Upper lobe of right lung (tissue), 1 donor: ENCODE measurements around the gene CSNK1G2. TPM values are rescaled to one million over a fixed set of nuclear protein-coding genes. Genes with fewer than 3 reads are reported as not detected.

Experiments
- ATAC-seq: fragments of 200-7000 bp; cut with Tn5 transposase; one replicate; pipeline ENCODE4 v1.9.1; 2020; ENCODE audit warnings: mild to moderate bottlenecking, moderate library complexity
- DNase-seq: peaks from one replicate; pipeline ENCODE4 v3.0.0-alpha.2; 2020
- H3K27ac ChIP-seq: fragments of 200-600 bp; one replicate; pipeline ENCODE4 v1.8.0; 2022
- H3K27me3 ChIP-seq: fragments of 200-600 bp; one replicate; pipeline ENCODE4 v1.8.0; 2022; ENCODE audit warnings: mild to moderate bottlenecking
- H3K36me3 ChIP-seq: fragments of 200-600 bp; one replicate; pipeline ENCODE4 v1.8.0; 2022
- H3K4me1 ChIP-seq: fragments of 200-600 bp; one replicate; pipeline ENCODE4 v1.8.0; 2022
- H3K4me3 ChIP-seq: fragments of 200-600 bp; one replicate; pipeline ENCODE4 v1.8.0; 2022; ENCODE audit warnings: mild to moderate bottlenecking
- H3K9me3 ChIP-seq: fragments of 200-600 bp; one replicate; pipeline ENCODE4 v1.8.0; 2022
- CTCF ChIP-seq: fragments of 200-600 bp; IDR thresholded peaks from one replicate; pipeline ENCODE4 v1.8.0; 2022; ENCODE audit warnings: antibody characterized with exemption
- intact Hi-C: fragments of 100-400 bp; cut with DNase I; formaldehyde crosslinking; loops from one replicate; pipeline ENCODE4 v1.11.0; 2022
- total RNA-seq: library from RNA; stranded (reverse); fragmentation: NEBNext Ultra II Directional; extraction: Animal tissue kit (Norgen Biotek cat#: 25700); gene quantifications from one replicate; pipeline ENCODE4 v1.2.1, GENCODE V29; 2021
- donor health status: DM: no; HTN: yes; CAD: no; lungs with severe emphysema.

Gene CSNK1G2
- total RNA-seq, 1 donor from 2014 or later: 60.6 TPM

GRCh38 chr19:1938071-1938470, 2.9 kb upstream of the CSNK1G2 start:
- no peak overlapping the region for H3K4me3 ChIP-seq
- H3K27ac ChIP-seq: no peak overlapping the region
- ATAC-seq (no peak), DNase-seq (no peak)
- intact Hi-C loops: no loop called here
- TF ChIP-seq CTCF: no peak
- H3K4me1 ChIP-seq: peaks cover 17% of the 10 kb centered on the region
- no peaks in the 10 kb centered on the region for H3K27me3 ChIP-seq
- H3K9me3 ChIP-seq: no peaks in the 10 kb centered on the region
- H3K36me3 ChIP-seq: no peaks in the 10 kb centered on the region

GRCh38 chr19:1942078-1942933, 1.3 kb downstream of the CSNK1G2 start:
- no peaks in the 10 kb centered on the region for H3K9me3 ChIP-seq
- peaks cover 36% of the 10 kb centered on the region for H3K4me1 ChIP-seq
- H3K4me3 ChIP-seq: peak overlapping the region; percentile 64
- TF ChIP-seq CTCF: no peak
- H3K36me3 ChIP-seq: no peaks in the 10 kb centered on the region
- peak; percentile 51 for ATAC-seq
- intact Hi-C loops: no loop called here
- peak overlapping the region; percentile 83 for H3K27ac ChIP-seq
- H3K27me3 ChIP-seq: no peaks in the 10 kb centered on the region
- peak; percentile 88 for DNase-seq

- Histone ChIP-seq H3K36me3 (no peaks in the 10 kb centered on the region), H3K27me3 (no peaks in the 10 kb centered on the region), H3K4me1 (peaks cover 36% of the 10 kb centered on the region), H3K27ac (peak overlapping the region; percentile 83), H3K9me3 (no peaks in the 10 kb centered on the region), H3K4me3 (peak overlapping the region; percentile 64)
- DNase-seq: no peak
- ATAC-seq: no peak
- TF ChIP-seq CTCF: no peak
- intact Hi-C loops: no loop called here
Observed at GRCh38 chr19:1942934-1943555, 2.1 kb downstream of the CSNK1G2 start.

GRCh38 chr19:1943661-1944087, 2.7 kb downstream of the CSNK1G2 start:
- intact Hi-C loops: no loop called here

More at GRCh38 chr19:1943661-1944087, 2.7 kb downstream of the CSNK1G2 start:
- H3K27ac ChIP-seq: no peak overlapping the region
- no peaks in the 10 kb centered on the region for H3K9me3 ChIP-seq
- no peak for TF ChIP-seq CTCF
- no peak for ATAC-seq
- no peaks in the 10 kb centered on the region for H3K27me3 ChIP-seq
- peaks cover 36% of the 10 kb centered on the region for H3K4me1 ChIP-seq
- no peak overlapping the region for H3K4me3 ChIP-seq
- no peak for DNase-seq
- H3K36me3 ChIP-seq: no peaks in the 10 kb centered on the region
